Ramos (cell line): ENCODE data around the gene ZIC2.
"Not testable (repeated sequence)": the region's sequence is repeated elsewhere in the genome, so short reads cannot be mapped to it uniquely, and the experiment has no call there.

Source experiments
- in situ Hi-C: fragments of 300-500 bp; cut with MboI; formaldehyde crosslinking; loops from one replicate; pipeline ENCODE4 v1.14.3; 2022; ENCODE audit warnings: low sequenced_read_pairs; ENCODE audit not compliant: unreplicated experiment

ZIC2 gene

DNA sequence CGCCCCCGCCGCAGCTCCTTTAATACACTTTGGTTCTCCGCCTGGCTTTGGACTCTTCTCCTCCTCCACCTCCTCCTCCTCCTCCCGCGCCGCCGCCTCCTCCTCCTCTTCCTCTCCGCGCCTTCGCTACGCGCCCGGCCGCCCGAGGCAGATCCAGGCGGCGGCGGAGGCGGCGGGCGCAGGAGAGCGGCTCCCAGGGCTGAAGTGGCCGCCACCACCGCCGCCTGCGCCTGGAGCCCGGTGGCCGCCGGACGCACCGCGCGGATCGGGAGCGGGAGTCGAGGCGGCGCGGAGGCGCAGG lies at the start of gene ZIC2:
ZIC2 (plus strand) TSS at position 50 of the 301 bp plus-strand sequence. CDS start 281 bp downstream, outside the sequence.
- in situ Hi-C loops: no loop called here

DNA sequence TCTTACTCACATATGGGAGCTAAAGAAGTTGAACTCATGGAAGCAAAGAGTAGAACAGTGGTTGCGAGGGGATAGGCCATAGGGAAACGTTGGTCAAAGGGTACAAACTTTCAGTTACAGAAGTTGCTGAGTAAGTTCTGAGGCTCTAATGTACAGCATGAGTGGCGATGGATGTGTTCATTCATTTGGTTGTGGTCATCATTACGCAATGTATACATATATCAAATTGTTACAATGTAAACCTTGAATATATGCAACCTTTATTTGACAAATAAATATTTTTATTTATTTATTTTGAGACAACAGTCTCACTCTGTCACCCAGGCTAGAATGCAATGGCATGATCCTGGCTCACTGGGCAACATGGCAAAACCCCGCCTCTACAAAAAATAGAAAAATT lies 48.7 kb upstream of the ZIC2 start:
- in situ Hi-C loops: no loop called here

DNA sequence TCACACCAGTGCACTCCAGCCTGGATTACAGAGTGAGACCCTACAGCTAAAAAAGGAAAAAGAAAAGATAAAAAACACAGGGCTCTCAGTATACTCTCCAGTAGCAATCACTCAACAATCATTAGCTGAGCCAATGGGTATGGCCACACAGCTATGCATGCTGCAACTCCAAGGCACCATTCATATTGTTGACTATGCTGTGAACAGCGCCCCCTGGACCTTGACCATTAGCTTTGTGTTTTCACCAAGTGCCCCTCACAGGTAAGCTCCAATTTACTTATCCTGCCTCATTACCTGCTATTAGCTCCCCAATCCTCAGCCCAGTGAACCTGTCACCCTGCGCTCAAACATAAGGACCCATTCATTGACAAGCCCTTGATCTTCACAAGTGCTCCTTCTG lies 45.8 kb upstream of the ZIC2 start:
- in situ Hi-C loops: no loop called here

DNA sequence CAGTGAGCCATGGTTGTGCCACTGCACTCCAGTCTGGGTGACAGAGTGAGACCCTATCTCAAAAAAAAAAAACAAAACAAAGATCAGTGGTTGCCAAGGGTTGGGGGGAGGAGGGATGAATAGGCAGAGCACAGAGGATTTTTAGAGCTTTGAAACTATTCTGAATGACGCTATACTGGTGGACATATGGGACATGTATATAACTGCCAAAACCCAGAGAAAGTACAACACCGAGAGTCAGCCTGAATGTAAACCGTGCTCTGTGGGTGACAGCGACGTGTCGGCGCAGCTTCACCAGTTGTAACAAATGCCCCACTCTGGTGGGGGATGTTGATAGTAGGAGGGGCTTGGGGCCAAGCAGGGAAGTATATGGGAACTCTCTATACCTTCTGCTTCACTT lies 42.9 kb upstream of the ZIC2 start:
- in situ Hi-C loops: no loop called here

DNA sequence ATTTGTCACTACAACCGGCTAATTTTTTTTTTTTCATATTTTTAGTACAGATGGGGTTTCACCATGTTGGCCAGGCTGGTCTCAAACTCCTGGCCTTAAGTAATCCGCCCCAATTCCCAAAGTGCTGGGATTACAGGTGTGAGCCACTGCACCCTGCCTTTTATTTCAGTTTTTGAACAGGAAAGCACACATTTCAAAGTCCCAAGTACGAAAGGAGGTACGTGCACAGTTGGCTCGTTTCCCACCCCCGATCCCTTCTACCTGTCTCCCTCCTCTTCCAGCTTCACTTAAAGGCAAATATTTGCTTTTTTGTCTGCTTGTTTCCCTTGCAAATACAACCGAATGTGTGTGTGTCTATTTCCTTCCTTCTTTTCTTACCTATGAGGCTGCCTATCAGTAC lies 40.5 kb upstream of the ZIC2 start:
- in situ Hi-C loops: no loop called here

DNA sequence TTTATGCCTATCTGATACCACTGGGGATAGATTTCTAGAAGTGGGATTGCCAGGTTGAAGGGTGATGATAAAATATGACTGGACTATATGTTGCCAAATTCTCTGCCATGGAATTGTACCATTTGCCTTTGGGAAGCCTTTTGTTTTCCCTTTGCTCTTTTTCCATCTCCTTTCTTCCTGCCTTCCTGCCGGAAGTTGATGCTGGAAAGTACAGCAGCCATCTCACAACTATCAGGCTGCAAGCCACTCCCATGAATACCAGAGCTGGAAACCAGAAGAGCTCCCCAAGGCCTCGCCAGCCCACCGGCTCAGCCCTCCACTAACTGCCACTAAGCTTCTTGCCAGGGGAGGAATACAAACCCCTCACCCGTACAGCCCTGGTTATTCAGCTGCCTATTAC lies 39.7 kb upstream of the ZIC2 start:
- in situ Hi-C loops: no loop called here

DNA sequence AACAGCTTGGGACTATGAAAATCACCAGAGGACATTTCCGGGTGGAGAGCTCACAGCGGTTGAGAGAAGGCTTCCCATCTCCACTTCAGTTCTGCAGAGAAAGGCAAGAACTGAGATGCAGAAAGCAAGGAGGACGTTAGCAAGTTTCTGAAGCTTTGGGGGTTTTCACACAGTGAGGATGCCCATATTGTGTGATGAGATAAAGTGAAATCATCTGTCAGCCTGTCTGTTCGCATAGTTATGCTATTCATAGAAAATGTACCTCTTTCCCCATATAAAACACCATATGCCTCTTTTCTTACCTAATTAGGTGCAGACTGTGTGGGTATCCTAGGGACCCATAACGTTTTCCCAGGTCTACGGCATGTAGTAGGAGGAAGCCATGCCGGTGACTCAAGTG lies 37.5 kb upstream of the ZIC2 start:
- in situ Hi-C loops: no loop called here

DNA sequence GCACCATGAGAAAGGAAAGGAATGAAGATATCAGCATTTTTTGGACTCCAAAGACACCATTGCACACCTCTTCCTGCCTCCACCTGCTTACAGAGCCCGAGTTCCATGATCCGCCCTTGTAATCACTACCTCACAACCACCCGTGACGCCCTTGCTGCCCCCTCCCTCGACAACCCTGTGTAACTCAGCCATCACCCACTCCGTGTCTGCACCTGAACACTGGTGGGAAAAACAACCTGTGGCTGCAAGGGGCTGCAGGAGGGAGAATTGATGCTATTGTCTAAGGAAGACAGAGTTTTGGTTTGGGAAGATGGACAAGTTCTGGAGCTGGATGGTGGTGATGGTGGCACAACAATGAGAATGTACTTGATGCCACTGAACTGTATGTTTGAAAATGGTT lies 37.0 kb upstream of the ZIC2 start:
- in situ Hi-C loops: no loop called here

DNA sequence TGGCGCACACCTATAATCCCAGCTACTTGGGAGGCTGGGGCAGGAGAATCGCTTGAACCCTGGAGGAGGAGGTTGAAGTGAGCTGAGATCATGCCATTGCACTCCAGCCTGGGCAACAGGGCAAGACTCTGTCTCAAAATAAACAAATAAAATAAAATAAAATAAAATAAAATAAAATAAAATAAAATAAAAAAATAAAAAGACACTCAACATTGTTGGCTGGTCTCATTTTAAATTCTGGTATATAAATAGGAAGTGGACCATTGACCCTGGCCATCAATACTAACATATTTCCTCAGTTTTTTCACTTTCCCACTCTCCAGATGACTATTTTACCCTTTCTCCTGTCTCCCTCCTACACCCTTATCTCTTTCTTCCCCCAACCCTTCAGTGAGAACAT lies 36.1 kb upstream of the ZIC2 start:
- in situ Hi-C loops: not testable (repeated sequence)

DNA sequence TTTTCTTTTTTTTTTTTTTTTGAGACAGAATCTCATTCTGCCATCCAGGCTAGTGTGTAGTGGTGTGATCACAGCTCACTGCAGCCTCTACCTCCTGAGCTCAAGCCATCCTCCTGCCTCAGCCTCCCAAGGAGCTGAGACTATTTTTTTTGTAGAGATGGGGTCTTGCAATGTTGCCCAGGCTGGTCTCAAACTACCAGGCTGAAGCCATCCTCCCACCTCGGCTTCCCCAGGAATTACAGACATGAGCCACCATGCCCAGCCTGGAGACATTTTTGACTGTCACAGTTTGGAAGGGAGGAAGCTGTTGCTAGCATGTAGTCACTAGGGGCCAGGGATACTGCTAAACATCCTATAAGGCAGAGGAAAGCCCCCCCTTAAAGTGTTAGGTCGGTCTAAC lies 33.9 kb upstream of the ZIC2 start:
- in situ Hi-C loops: no loop called here

DNA sequence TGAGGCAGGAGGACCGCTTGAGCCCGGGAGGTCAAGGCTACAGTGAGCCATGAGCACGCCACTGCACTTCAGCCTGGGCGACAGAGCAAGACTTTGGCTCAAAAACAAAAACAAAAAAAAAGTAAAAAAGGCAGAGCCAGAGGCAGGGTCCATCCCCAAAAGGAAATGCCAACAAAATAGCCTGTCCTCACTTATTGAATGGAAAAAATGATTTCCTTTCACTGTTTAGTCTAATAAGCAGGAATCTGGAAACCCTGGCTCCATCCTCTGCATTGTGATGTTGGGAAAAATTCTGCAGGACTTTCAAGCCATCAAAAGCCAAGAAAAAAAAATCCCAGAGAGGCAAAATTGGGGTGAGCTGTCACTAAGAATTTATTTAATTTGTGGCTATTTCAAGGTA lies 33.2 kb upstream of the ZIC2 start:
- in situ Hi-C loops: no loop called here

DNA sequence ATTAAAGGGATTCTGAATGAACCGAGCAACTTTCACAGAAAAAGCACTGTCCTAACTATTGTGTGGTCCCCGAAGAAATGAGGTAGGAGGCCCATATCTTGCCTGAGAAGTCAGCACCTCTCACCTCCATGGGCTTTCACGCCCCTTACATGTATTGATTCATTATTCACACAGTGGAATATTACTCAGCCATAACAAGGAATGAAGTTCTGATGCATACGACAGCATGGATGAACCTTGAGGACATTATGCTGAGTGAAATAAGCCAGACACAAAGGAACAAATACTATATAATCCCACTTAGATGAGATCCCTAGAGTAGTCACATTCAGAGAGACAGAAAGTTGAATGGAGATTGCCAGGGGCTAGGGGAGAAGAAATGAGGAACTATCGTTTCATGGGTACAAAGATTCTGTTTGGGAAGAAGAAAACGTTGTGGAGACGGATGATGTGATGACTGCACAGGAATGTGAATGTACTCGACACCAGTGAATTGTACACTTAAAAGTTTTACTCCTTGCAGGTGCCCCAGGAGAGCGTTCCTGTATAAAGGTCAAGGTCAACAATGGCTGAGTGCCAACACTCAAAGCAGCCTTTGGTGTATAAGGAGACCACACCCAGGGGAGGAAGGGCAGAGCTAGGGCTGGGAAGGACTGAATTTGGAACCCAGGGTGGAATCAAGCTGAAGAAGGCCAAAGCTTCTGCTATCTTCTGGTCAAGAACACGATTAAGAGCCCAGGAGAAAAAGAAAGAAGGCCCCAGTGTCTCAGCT lies 32.5 kb upstream of the ZIC2 start:
- in situ Hi-C loops: no loop called here

DNA sequence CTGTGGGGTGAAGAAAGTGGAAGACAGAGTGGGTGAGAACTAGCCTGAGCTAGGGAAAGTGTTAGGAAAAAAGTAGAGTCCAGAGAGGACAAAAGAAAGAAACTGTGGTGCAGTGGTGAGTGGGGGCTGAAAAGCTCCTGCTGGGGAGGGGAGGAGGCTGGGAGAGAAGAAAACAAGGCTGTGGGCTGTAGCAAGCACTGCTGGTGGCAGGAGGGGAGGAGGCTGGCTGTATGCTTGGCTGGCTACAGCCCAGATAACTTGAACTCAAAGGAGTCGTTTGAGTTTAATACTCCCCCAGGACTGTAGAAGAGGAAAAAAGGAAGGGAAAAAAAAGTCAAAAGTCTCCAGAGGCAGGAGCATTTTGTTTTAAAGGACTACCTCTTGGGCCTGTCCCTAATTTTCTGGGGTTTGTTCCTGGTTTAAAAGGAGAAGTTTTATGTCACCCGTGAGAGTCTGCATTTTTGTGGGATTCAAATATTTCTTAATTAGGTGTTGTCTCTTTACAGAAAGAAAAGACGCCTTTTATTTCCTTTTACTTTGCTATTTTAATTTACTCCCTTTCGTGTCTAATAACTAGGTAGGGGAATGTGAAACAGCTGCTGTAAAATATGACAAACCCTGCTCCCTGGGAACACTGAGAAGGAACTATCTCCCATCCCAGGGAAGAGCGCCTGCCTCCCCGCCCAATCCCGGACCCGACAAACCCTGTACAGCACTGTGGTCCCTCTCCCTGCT lies 31.7 kb upstream of the ZIC2 start:
- in situ Hi-C loops: no loop called here

DNA sequence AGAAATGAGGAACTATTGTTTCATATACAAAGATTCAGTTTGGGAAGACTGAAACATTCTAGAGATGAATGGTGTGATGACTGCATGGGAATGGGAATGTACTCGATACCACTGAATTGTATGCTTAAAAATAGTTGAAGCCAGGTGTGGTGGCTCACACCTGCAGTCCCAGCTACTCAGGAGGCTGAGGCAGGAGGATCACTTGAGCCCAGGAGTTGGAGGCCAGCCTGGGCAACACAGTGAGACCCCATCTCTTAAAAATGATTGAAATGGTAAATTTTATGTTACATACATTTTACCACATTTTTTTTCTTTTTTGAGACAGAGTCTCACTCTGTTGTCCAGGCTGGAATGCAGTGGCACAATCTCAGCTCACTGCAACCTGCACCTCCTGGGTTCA lies 29.9 kb upstream of the ZIC2 start:
- in situ Hi-C loops: not testable (repeated sequence)

DNA sequence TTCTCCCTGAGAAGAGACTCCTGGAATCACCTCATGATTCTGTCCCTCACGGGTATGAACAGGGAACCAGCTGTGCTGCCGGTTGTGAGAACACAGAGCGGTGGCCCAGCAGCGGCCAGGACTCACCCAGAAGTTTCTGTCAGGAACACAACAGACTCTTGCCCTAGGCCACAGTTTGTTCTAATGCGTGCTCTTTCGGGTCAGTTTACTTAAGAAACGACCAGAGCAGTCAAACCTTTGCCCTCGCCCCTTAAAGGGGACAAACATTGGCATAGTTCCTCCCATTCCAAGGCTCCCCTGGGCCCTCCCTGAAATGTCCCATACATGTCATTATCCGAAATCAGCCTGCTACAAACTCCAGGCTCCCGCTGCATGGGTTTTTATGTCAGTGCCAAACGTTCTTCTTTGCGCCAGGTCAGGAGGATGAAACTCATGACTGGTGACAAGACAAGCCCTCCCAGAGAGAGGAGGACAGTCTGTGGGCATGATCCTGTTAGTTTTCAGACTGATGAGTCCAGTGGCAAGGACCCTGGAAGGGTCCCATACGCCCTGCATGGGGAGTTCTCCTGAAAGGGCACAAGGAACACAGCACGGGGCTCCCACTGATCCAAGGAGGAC lies 28.3 kb upstream of the ZIC2 start:
- in situ Hi-C loops: no loop called here

DNA sequence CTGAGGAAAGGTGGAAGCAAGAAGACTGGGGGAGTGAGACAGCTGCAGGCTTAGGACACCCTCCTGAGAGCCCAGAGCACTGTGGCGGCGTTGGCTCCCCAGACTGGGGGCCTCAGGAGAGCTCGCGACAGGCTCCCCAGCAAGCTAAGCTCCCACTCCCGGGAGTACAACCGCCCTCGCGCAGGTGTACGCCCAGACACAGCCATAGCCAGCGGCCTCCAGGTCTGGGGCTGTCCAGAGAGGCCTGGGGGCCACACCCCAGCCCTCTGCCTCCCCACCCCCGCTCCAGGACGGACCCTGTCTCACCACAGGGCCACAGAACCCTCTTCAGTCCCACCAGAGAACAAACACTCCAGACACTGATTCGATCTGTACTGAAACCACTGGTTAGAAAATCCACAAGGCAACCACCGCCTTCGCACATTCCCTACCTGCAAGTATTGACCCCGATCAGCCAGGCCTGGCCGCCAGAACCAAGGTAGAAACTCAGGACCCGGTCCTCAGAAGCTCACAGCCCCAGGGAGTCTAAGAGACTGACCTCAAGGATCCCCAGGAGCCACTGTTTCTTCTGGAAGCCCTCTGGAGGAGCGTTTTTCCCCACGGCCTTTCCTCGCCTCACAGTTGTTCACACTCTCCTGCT lies 26.4 kb upstream of the ZIC2 start:
- in situ Hi-C loops: no loop called here

DNA sequence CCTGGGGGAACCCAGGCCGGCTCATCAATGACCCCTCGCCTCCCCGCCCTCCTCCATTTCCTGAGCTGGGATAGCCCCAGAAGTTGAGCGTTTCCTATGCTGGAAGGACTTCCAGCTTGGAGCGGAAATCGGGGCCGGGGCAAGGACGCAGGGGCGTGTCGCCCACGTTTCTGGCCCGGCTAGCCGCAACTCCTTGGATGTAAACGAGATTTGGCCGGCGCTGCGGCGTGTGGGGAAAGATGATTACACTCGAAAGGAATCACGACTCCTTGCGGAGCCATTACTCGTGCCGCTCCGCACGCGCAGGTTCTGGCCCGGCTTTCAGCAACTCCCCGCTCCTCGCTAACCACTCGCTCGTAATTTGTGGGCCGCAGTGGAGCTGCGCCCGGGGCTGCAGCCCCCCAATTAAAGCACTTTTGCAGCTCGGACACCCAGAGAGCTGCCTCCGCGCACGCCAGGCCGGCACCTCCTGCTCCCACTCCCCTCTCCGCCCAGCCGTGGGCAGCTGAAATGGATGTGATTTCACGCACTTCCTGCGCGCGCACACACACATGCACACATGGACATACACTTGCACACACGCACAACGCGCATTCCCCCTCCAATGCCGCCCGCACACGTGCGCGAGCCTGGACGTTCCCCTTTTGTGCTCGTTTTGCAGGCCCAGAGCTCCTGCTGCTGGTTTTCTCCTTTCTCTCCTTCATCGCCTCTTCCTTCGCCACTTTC lies 25.7 kb upstream of the ZIC2 start:
- in situ Hi-C loops: no loop called here

DNA sequence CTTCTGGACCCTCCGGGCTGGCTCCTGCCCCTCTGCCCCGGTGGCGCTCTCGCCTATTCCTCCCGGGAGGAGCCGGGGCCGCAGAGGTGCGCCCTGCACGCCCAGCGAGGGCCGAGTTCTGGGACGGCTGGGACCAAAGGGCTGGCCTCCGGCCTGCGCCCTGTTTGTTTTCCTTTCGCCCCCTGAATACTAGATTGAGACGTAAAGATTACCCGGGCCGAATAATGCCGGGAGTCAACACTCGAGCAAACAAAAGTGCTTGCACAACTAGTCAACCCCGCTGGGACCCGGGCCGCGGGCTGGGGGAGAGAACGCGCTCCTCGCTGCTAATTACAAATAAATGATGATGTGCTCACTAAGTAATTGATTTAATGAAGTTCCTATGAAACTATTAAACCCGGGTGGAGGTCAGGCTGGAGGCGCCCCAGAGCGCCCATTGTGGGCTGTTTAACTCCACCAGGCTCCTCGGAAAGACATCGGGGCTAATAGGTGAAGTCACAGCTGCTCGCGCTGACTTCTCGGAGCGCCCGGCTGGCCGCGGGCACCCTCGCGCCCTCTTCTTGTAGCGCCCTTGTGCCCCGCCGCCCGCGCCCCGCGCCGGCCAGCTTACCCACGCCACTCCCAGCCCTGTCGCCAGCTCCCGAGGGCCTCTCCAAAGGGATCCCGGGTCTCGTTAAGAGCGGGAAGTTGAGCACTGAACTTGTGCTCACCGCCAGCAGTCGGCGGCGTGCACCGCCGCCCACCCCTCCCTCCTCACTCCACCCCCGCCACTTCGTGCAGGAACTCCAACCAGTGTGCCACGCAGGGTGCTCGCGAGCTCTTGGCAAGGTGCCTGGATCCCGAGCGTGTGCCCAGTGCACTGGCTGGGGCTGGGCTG lies 24.9 kb upstream of the ZIC2 start:
- in situ Hi-C loops: no loop called here

DNA sequence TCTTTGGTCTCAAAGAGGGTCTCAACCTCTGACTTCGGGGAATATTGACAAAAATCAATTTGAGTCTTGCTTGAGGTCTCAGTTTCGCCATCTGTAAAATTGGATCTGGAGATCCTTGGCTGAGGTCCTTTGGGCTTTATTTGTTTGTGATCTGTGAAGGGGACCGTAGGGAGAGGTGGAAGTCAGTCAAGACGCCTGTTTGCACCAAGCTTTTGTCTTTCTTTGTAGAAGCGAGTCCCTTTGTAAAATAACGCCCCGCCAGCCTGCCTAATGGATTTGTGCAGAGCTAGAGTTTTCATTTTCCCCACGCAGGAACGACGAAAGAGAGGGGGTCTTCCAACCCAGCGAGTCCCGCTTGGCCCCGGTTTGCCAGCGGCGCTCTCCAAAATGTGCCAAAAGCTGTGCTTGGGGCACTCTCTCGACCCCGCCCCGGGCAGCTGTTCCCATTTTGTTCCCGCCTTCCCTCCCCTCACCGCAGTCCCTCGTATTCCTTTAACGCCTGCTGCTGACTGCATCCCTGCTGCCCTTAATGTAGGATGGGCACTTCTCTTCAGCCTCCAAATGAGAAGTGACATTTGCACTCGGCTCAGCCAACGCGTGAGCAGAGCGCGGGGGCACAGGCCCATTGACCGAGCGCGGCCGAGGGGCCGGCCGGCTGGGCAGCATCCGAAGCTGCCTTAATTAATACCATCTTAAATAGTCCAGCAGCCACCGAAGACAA lies 23.0 kb upstream of the ZIC2 start:
- in situ Hi-C loops: no loop called here
